ENCODE results near the gene CARF. TPM values are rescaled to one million over a fixed set of nuclear protein-coding genes. Genes with fewer than 3 reads are reported as not detected.

The CARF gene
- total and polyA plus RNA-seq, 2 of the 13 experiments (the other 11 are each of a cell fraction or from before 2014, with no cell fraction given), result 3.0 to 5.4 TPM

DNA sequence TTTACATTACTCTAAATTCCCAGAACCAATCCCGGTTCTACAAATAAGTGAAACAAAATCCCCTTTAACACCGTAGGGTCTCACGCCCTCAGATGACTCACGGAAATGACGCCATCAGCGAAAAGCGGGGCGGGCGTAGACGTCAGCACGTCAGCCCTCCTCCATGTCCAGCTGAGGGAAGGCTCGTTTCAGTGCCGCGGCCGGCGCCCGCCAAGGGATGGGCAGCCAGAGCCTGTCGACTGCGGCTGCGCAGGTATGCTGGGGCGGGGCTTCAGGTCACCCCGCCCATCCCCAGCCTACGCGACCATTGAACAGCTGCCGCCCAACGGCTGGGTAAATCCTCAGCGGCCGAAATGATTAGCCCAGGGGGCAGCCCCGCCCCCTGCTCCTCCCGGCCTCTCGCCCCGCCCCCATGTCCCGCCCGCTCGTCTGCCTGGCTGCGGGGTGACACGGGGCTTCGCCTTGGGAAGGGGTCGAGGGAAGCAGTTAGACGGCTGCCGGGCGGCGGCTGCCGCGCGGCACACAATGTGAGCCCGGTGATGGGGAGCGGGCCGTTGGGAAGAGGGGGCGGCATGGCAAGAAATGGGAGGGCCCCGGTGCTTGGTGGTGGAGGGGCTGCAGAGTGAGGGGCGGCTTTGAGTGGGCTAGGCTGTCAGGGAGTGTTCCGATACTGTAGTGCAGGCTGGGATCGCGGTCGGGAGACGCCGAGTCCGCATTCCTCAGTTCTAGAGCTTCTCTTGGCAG is 102.6 kb downstream of the CARF start, which contains the start of gene NBEAL1 (continued):
- TF ChIP-seq HDAC6 (IDR thresholded peaks at IDR 0.05; ENCODE audit: low read depth, low read length) (no peak), MIXL1 (CRISPR knock-in tag; IDR thresholded peaks at IDR 0.05) (peak; percentile 58; the same call in 1 of the 2 replicates), YY1 (IDR thresholded peaks at IDR 0.05; ENCODE audit: insufficient read depth, insufficient replicate concordance, low read depth, low read length) (peak; percentile 85), POGZ (CRISPR knock-in tag; IDR thresholded peaks at IDR 0.05) (peak; percentile 94), ETV6 (CRISPR knock-in tag; conservative IDR thresholded peaks at IDR 0.05) (no peak; the same call in 1 of the 2 replicates), ZNF124 (CRISPR knock-in tag; IDR thresholded peaks at IDR 0.05) (peak; percentile 60; the same call in 1 of the 2 replicates), FLYWCH1 (CRISPR knock-in tag; IDR thresholded peaks at IDR 0.05) (no peak), NFYB (CRISPR knock-in tag; IDR thresholded peaks at IDR 0.05) (peak; percentile 69), ZBTB38 (CRISPR knock-in tag; IDR thresholded peaks at IDR 0.05) (peak; percentile 74; the same call in 1 of the 2 replicates), SMAD3 (CRISPR knock-in tag; IDR thresholded peaks at IDR 0.05) (peak; percentile 64; the same call in 1 of the 2 replicates), ZNF713 (CRISPR knock-in tag; IDR thresholded peaks at IDR 0.05) (no peak), ZNF292 (CRISPR knock-in tag; IDR thresholded peaks at IDR 0.05; ENCODE audit: borderline replicate concordance, low read depth) (peak; percentile 65; the same call in 1 of the 2 replicates), ZC3H4 (CRISPR knock-in tag; IDR thresholded peaks at IDR 0.05; ENCODE audit: borderline replicate concordance) (no peak), ATAD3A (CRISPR knock-in tag; IDR thresholded peaks at IDR 0.05) (no peak), TP53 (CRISPR knock-in tag; conservative IDR thresholded peaks at IDR 0.05) (no peak), ARNT (IDR thresholded peaks at IDR 0.05) (no peak), KDM6A (CRISPR knock-in tag; IDR thresholded peaks at IDR 0.05; ENCODE audit: low read depth) (0 out of 2 replicates have a peak, but pooled peaks have one; percentile 29), ZNF484 (CRISPR knock-in tag; IDR thresholded peaks at IDR 0.05; ENCODE audit: borderline replicate concordance, low read depth) (no peak), SOX5 (CRISPR knock-in tag; IDR thresholded peaks at IDR 0.05; ENCODE audit: borderline replicate concordance) (no peak), ZMYM3 (CRISPR knock-in tag; IDR thresholded peaks at IDR 0.05) (0 out of 2 replicates have a peak, but pooled peaks have one; percentile 21), KDM1A (CRISPR knock-in tag; IDR thresholded peaks at IDR 0.05) (no peak)
- TF ChIP-seq, protein P1, sequence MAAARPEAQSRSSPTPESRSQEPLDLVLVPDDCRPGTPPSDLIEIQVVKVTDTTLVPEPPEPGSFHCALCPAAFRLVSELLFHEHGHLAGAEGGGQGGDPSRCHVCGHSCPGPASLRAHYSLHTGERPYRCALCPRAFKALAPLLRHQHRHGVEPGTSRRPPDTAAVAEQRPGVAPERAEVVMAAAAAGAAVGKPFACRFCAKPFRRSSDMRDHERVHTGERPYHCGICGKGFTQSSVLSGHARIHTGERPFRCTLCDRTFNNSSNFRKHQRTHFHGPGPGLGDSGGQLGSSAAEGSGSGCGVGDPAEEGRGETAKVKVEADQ (CRISPR knock-in tag; IDR thresholded peaks at IDR 0.05; ENCODE audit: borderline replicate concordance), result peak; percentile 69
- TF ChIP-seq, protein P2, sequence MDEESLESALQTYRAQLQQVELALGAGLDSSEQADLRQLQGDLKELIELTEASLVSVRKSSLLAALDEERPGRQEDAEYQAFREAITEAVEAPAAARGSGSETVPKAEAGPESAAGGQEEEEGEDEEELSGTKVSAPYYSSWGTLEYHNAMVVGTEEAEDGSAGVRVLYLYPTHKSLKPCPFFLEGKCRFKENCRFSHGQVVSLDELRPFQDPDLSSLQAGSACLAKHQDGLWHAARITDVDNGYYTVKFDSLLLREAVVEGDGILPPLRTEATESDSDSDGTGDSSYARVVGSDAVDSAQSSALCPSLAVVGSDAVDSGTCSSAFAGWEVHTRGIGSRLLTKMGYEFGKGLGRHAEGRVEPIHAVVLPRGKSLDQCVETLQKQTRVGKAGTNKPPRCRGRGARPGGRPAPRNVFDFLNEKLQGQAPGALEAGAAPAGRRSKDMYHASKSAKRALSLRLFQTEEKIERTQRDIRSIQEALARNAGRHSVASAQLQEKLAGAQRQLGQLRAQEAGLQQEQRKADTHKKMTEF (CRISPR knock-in tag; IDR thresholded peaks at IDR 0.05), result peak; percentile 90
- TF ChIP-seq, protein P3, sequence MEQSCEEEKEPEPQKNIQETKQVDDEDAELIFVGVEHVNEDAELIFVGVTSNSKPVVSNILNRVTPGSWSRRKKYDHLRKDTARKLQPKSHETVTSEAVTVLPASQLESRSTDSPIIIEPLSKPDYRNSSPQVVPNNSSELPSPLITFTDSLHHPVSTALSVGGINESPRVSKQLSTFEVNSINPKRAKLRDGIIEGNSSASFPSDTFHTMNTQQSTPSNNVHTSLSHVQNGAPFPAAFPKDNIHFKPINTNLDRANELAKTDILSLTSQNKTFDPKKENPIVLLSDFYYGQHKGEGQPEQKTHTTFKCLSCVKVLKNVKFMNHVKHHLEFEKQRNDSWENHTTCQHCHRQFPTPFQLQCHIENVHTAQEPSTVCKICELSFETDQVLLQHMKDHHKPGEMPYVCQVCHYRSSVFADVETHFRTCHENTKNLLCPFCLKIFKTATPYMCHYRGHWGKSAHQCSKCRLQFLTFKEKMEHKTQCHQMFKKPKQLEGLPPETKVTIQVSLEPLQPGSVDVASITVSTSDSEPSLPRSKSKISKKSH (CRISPR knock-in tag; IDR thresholded peaks at IDR 0.05; ENCODE audit: borderline replicate concordance), result peak; percentile 87; the same call in 1 of the 2 replicates
- TF ChIP-seq, protein P4, sequence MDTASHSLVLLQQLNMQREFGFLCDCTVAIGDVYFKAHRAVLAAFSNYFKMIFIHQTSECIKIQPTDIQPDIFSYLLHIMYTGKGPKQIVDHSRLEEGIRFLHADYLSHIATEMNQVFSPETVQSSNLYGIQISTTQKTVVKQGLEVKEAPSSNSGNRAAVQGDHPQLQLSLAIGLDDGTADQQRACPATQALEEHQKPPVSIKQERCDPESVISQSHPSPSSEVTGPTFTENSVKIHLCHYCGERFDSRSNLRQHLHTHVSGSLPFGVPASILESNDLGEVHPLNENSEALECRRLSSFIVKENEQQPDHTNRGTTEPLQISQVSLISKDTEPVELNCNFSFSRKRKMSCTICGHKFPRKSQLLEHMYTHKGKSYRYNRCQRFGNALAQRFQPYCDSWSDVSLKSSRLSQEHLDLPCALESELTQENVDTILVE (CRISPR knock-in tag; IDR thresholded peaks at IDR 0.05), result peak; percentile 98

Measured in HepG2 (cell line).